ENCODE measurements around the gene NPAS3.

- TF ChIP-seq CTCF (conservative IDR thresholded peaks at IDR 0.05; ENCODE audit: low read depth, low read length) (no peak), EZH2 (IDR thresholded peaks at IDR 0.05; ENCODE audit: low read length, unreplicated experiment) (no peak)
Measured at GRCh38 chr14:33563901-33564197, 625.2 kb downstream of the NPAS3 start.

All from PC-3 (cell line).